ENCODE results near the gene VPS35L.

DNA sequence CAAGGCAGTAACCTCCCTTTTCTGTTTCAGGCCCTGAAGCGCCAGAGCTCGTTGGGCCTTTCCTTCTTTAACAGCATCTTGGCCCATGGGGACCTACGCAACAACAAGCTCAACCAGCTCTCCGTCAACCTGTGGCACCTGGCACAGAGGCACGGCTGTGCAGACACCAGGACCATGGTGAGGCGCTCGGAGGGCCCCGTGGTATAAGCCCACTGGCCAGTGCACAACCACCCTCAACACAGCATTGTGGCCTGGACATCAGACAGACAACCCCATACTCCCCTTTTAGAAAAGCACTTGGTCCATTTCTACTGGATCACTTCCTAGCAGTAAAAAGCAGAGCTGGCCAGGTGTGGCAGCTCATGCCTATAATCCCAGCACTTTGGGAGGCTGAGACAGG lies 144.0 kb downstream of the VPS35L start:
- TF ChIP-seq, protein P1, sequence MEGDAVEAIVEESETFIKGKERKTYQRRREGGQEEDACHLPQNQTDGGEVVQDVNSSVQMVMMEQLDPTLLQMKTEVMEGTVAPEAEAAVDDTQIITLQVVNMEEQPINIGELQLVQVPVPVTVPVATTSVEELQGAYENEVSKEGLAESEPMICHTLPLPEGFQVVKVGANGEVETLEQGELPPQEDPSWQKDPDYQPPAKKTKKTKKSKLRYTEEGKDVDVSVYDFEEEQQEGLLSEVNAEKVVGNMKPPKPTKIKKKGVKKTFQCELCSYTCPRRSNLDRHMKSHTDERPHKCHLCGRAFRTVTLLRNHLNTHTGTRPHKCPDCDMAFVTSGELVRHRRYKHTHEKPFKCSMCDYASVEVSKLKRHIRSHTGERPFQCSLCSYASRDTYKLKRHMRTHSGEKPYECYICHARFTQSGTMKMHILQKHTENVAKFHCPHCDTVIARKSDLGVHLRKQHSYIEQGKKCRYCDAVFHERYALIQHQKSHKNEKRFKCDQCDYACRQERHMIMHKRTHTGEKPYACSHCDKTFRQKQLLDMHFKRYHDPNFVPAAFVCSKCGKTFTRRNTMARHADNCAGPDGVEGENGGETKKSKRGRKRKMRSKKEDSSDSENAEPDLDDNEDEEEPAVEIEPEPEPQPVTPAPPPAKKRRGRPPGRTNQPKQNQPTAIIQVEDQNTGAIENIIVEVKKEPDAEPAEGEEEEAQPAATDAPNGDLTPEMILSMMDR (IDR thresholded peaks at IDR 0.05; ENCODE audit: insufficient read depth, low read depth, low read length): no peak
- TF ChIP-seq EZH2 (IDR thresholded peaks at IDR 0.05; ENCODE audit: insufficient read depth, low read length): no peak

Measured in astrocyte (in vitro differentiated cells and primary cell).